Measurements from ENCODE around the gene HACD1. TPM values are rescaled to one million over a fixed set of nuclear protein-coding genes. Genes with fewer than 3 reads are reported as not detected.

The HACD1 gene
- total and polyA plus RNA-seq, 7 experiments from 2014 or later, result 0.24 to 1.6 (median 1.2) TPM; not detected in 3

- ATAC-seq (no peak), DNase-seq (no peak)
- Histone ChIP-seq H3K4me3 (ENCODE audit: low read length) (no peak overlapping the region), H3K4me1 (ENCODE audit: control insufficient read depth in 2 of 2, insufficient read depth in 2 of 2, low read length in 2 of 2) (no peaks in the 10 kb centered on the region), H3K9me3 (ENCODE audit: control insufficient read depth in 2 of 3, low read length in 3 of 3) (no peaks in the 10 kb centered on the region), H3K27ac (ENCODE audit: low read depth, low read length) (no peak overlapping the region), H3K27me3 (ENCODE audit: control insufficient read depth in 2 of 2, insufficient read depth in 2 of 2, low read length in 2 of 2) (no peaks in the 10 kb centered on the region), H3K36me3 (ENCODE audit: control insufficient read depth in 2 of 3, insufficient read depth in 3 of 3, low read length in 3 of 3) (no peaks in the 10 kb centered on the region)
- Mint-ChIP-seq H3K4me3 (no peak overlapping the region), H3K4me1 (no peaks in the 10 kb centered on the region), H3K36me3 (no peaks in the 10 kb centered on the region), H3K9me3 (no peaks in the 10 kb centered on the region), H3K27ac (no peak overlapping the region), H3K27me3 (no peaks in the 10 kb centered on the region)
- intact Hi-C loops (cut with micrococcal nuclease), result no loop called here
- ChIA-PET POLR2A (no interaction called here), CTCF (interaction anchor here (0.6 kb wide), 2 partner anchors 106 to 667 kb away, joined by 3 read pairs; no protein-coding TSS in a partner anchor)
Measured at GRCh38 chr10:17557459-17557858, 59.7 kb downstream of the HACD1 start.

DNA sequence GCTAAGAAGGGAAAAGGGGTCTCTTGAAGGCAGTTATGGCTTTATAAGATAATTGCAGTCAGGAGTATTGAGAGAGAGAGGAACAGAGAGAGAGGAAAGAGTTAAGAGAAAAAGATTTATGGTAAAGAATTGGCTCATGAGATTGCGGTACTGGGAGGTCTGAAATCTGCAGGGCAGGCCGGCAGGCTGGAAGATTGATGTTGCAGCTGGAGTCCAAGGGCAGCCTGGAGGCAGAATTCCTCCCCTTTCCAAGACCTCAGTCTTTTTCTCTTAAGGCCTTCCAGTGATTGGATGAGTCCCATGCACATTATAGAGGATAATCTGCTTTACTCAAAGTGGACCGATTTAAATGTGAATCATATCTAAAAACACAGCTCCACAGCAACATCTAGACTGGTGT lies 68.4 kb downstream of the HACD1 start:
- H3K4me1 Mint-ChIP-seq, result peaks cover 0 to 5% (median 0%) of the 10 kb centered on the region in 7 donors
- H3K36me3 Mint-ChIP-seq, result no peaks in the 10 kb centered on the region
- CTCF ChIA-PET, result no interaction called here

GRCh38 chr10:17548162-17548561 lies 69.0 kb downstream of the HACD1 start:
- H3K4me1 ChIP-seq (ENCODE audit: control insufficient read depth in 2 of 2, insufficient read depth in 2 of 2, low read length in 2 of 2), result no peaks in the 10 kb centered on the region
- DNase-seq (no peak), ATAC-seq (no peak)
- H3K36me3 ChIP-seq (ENCODE audit: control insufficient read depth in 2 of 3, insufficient read depth in 3 of 3, low read length in 3 of 3), result no peaks in the 10 kb centered on the region
- no peaks in the 10 kb centered on the region for H3K27me3 ChIP-seq (ENCODE audit: control insufficient read depth in 2 of 2, insufficient read depth in 2 of 2, low read length in 2 of 2)
- Mint-ChIP-seq H3K4me3 (no peak overlapping the region), H3K9me3 (peaks cover 0 to 4% (median 0%) of the 10 kb centered on the region in 11 donors), H3K27ac (no peak overlapping the region), H3K4me1 (peaks cover 0 to 5% (median 0%) of the 10 kb centered on the region in 7 donors), H3K27me3 (peaks cover 0 to 5% (median 0%) of the 10 kb centered on the region in 5 donors), H3K36me3 (no peaks in the 10 kb centered on the region)
- no peak overlapping the region for H3K27ac ChIP-seq (ENCODE audit: low read depth, low read length)
- ChIA-PET CTCF (no interaction called here), POLR2A (no interaction called here)
- no peaks in the 10 kb centered on the region for H3K9me3 ChIP-seq (ENCODE audit: control insufficient read depth in 2 of 3, low read length in 3 of 3)
- no peak overlapping the region for H3K4me3 ChIP-seq (ENCODE audit: low read length)
- intact Hi-C loops (cut with micrococcal nuclease), result no loop called here

More for the DNA sequence above, 68.4 kb downstream of the HACD1 start:
- no peaks in the 10 kb centered on the region for H3K27me3 ChIP-seq (ENCODE audit: control insufficient read depth in 2 of 2, insufficient read depth in 2 of 2, low read length in 2 of 2)
- no peaks in the 10 kb centered on the region for H3K9me3 ChIP-seq (ENCODE audit: control insufficient read depth in 2 of 3, low read length in 3 of 3)
- H3K27me3 Mint-ChIP-seq, result peaks cover 0 to under 1% (median 0%) of the 10 kb centered on the region in 5 donors
- POLR2A ChIA-PET, result no interaction called here
- H3K27ac Mint-ChIP-seq, result no peak overlapping the region
- H3K36me3 ChIP-seq (ENCODE audit: control insufficient read depth in 2 of 3, insufficient read depth in 3 of 3, low read length in 3 of 3), result no peaks in the 10 kb centered on the region
- DNase-seq (no peak), ATAC-seq (no peak)
- H3K9me3 Mint-ChIP-seq, result peaks cover 0 to 2% (median 0%) of the 10 kb centered on the region in 11 donors
- no peaks in the 10 kb centered on the region for H3K4me1 ChIP-seq (ENCODE audit: control insufficient read depth in 2 of 2, insufficient read depth in 2 of 2, low read length in 2 of 2)
- intact Hi-C loops (cut with micrococcal nuclease), result no loop called here
- H3K27ac ChIP-seq (ENCODE audit: low read depth, low read length), result no peak overlapping the region
- no peak overlapping the region for H3K4me3 ChIP-seq (ENCODE audit: low read length)
- H3K4me3 Mint-ChIP-seq, result no peak overlapping the region

GRCh38 chr10:17547060-17547459 lies 70.1 kb downstream of the HACD1 start:
- Mint-ChIP-seq H3K36me3 (no peaks in the 10 kb centered on the region), H3K4me1 (peaks cover 0 to 5% (median 0%) of the 10 kb centered on the region in 7 donors), H3K9me3 (peaks cover 0 to 4% (median 0%) of the 10 kb centered on the region in 11 donors), H3K27me3 (peaks cover 0 to 5% (median 0%) of the 10 kb centered on the region in 5 donors), H3K27ac (no peak overlapping the region), H3K4me3 (no peak overlapping the region)
- DNase-seq, result no peak
- intact Hi-C loops (cut with micrococcal nuclease), result no loop called here
- no peak for ATAC-seq
- H3K36me3 ChIP-seq (ENCODE audit: control insufficient read depth in 2 of 3, insufficient read depth in 3 of 3, low read length in 3 of 3), result no peaks in the 10 kb centered on the region
- ChIA-PET POLR2A (no interaction called here), CTCF (no interaction called here)
- H3K27ac ChIP-seq (ENCODE audit: low read depth, low read length), result no peak overlapping the region
- no peaks in the 10 kb centered on the region for H3K9me3 ChIP-seq (ENCODE audit: control insufficient read depth in 2 of 3, low read length in 3 of 3)
- no peaks in the 10 kb centered on the region for H3K27me3 ChIP-seq (ENCODE audit: control insufficient read depth in 2 of 2, insufficient read depth in 2 of 2, low read length in 2 of 2)
- no peaks in the 10 kb centered on the region for H3K4me1 ChIP-seq (ENCODE audit: control insufficient read depth in 2 of 2, insufficient read depth in 2 of 2, low read length in 2 of 2)
- H3K4me3 ChIP-seq (ENCODE audit: low read length), result no peak overlapping the region

- intact Hi-C loops (cut with micrococcal nuclease), result no loop called here
- ChIA-PET CTCF (no interaction called here), POLR2A (no interaction called here)
- no peak overlapping the region for H3K27ac ChIP-seq (ENCODE audit: low read depth, low read length)
- DNase-seq, result no peak
- H3K4me1 Mint-ChIP-seq, result peaks cover 0 to 5% (median 0%) of the 10 kb centered on the region in 7 donors
- H3K4me3 Mint-ChIP-seq, result no peak overlapping the region
- H3K4me3 ChIP-seq (ENCODE audit: low read length), result no peak overlapping the region
- H3K36me3 ChIP-seq (ENCODE audit: control insufficient read depth in 2 of 3, insufficient read depth in 3 of 3, low read length in 3 of 3), result no peaks in the 10 kb centered on the region
- no peak for ATAC-seq
- H3K36me3 Mint-ChIP-seq, result peaks cover 0 to 5% (median 0%) of the 10 kb centered on the region in 5 donors
- H3K9me3 Mint-ChIP-seq, result peaks cover 0 to 12% (median 3%) of the 10 kb centered on the region in 11 donors
- no peak overlapping the region for H3K27ac Mint-ChIP-seq
- H3K9me3 ChIP-seq (ENCODE audit: control insufficient read depth in 2 of 3, low read length in 3 of 3), result peaks cover 0 to 5% (median 0%) of the 10 kb centered on the region in 3 experiments
- H3K27me3 ChIP-seq (ENCODE audit: control insufficient read depth in 2 of 2, insufficient read depth in 2 of 2, low read length in 2 of 2), result no peaks in the 10 kb centered on the region
- peaks cover 0 to 9% (median 0%) of the 10 kb centered on the region in 5 donors for H3K27me3 Mint-ChIP-seq
- H3K4me1 ChIP-seq (ENCODE audit: control insufficient read depth in 2 of 2, insufficient read depth in 2 of 2, low read length in 2 of 2), result no peaks in the 10 kb centered on the region
Measured at GRCh38 chr10:17544465-17544864, 72.7 kb downstream of the HACD1 start.

Other genes with a start within 250 kb of the HACD1 start
- gene ST8SIA6, start 162.8 kb downstream of the HACD1 start, total RNA-seq, result 1 to 10 TPM in 1 of 5 experiments, under 1 TPM in 4; 0.43 to 2.5 (median 0.60) TPM
- under 1 TPM; 0.08 to 0.47 TPM for gene ST8SIA6, start 162.8 kb downstream of the HACD1 start, polyA plus RNA-seq
- 10 to 100 TPM; 18.3 to 25.4 (median 19.6) TPM for gene STAM, start 26.8 kb upstream of the HACD1 start, total RNA-seq
- 10 to 100 TPM; 11.9 to 13.6 TPM for gene STAM, start 26.8 kb upstream of the HACD1 start, polyA plus RNA-seq
- under 1 TPM in 2 of 5 experiments, not detected in 3; 0.05 to 0.12 TPM for gene TMEM236, start 134.8 kb upstream of the HACD1 start, total RNA-seq
- under 1 TPM in 1 of 2 donors, not detected in 1; 0.02 TPM for gene TMEM236, start 134.8 kb upstream of the HACD1 start, polyA plus RNA-seq
- gene MRC1, start 192.0 kb upstream of the HACD1 start, total RNA-seq, result 1 to 10 TPM in 2 of 5 experiments, under 1 TPM in 2, not detected in 1; 0.13 to 3.5 (median 1.9) TPM
- not detected for gene MRC1, start 192.0 kb upstream of the HACD1 start, polyA plus RNA-seq